T-helper 1 cell treated with Interleukin-12 subunit alpha and Interleukin-12 subunit beta and Interleukin-4 antibody, amounts not matched to agents 30 μg/mL and 1 μg/mL, for 36 hours (primary cell): ENCODE results near the gene PCDHGB3.
"Not testable (repeated sequence)": the region's sequence is repeated elsewhere in the genome, so short reads cannot be mapped to it uniquely, and the experiment has no call there.

Experiments used
- H3K27ac Mint-ChIP-seq: one replicate; pipeline ENCODE4 v1.8.0; 2021; ENCODE audit warnings: mild to moderate bottlenecking, mixed read lengths
- H3K27me3 Mint-ChIP-seq: one replicate; pipeline ENCODE4 v1.8.0; 2021; ENCODE audit warnings: low read depth, mixed read lengths
- H3K36me3 Mint-ChIP-seq: one replicate; pipeline ENCODE4 v1.8.0; 2021; ENCODE audit warnings: low read depth, mixed read lengths
- H3K4me1 Mint-ChIP-seq: one replicate; pipeline ENCODE4 v1.8.0; 2021; ENCODE audit warnings: low read depth, mixed read lengths
- H3K4me3 Mint-ChIP-seq: one replicate; pipeline ENCODE4 v1.8.0; 2021; ENCODE audit warnings: mild to moderate bottlenecking, moderate library complexity, mixed read lengths
- H3K9me3 Mint-ChIP-seq: one replicate; pipeline ENCODE4 v1.8.0; 2021; ENCODE audit warnings: mixed read lengths

The PCDHGB3 gene

GRCh38 chr5:141414548-141415274 is 44.7 kb downstream of the PCDHGB3 start:
- peaks cover 14% of the 10 kb centered on the region for H3K4me1 Mint-ChIP-seq
- H3K27me3 Mint-ChIP-seq = peaks cover 65% of the 10 kb centered on the region
- peaks cover 23% of the 10 kb centered on the region for H3K9me3 Mint-ChIP-seq
- not testable (repeated sequence) for H3K36me3 Mint-ChIP-seq
- peak overlapping the region; percentile 7 for H3K4me3 Mint-ChIP-seq
- peak overlapping the region; percentile 13 for H3K27ac Mint-ChIP-seq

- peaks cover 24% of the 10 kb centered on the region for H3K9me3 Mint-ChIP-seq
- H3K27ac Mint-ChIP-seq, H3K36me3 Mint-ChIP-seq: not testable (repeated sequence)
- H3K27me3 Mint-ChIP-seq = peaks cover 66% of the 10 kb centered on the region
- peaks cover 14% of the 10 kb centered on the region for H3K4me1 Mint-ChIP-seq
- H3K4me3 Mint-ChIP-seq = peak overlapping the region; percentile 14
Measured at GRCh38 chr5:141415275-141415618, 45.2 kb downstream of the PCDHGB3 start.

GRCh38 chr5:141417494-141418172 is 47.6 kb downstream of the PCDHGB3 start, which contains the start of gene PCDHGB7:
Gene PCDHGB7, plus strand, starts transcription at chr5:141417677. Its CDS starts 183 bp downstream, at chr5:141417860.
- Mint-ChIP-seq H3K4me1 (peaks cover 19% of the 10 kb centered on the region), H3K27ac (peak within 1 kb of the TSS; percentile 53), H3K9me3 (peaks cover 30% of the 10 kb centered on the region), H3K4me3 (peak within 1 kb of the TSS; percentile 71), H3K27me3 (peaks cover 82% of the 10 kb centered on the region)
- not testable (repeated sequence) for H3K36me3 Mint-ChIP-seq

- no peaks in the 10 kb centered on the region for H3K36me3 Mint-ChIP-seq
- H3K4me3 Mint-ChIP-seq = no peak overlapping the region
- peaks cover 10% of the 10 kb centered on the region for H3K4me1 Mint-ChIP-seq
Measured at GRCh38 chr5:141419074-141419880, 49.2 kb downstream of the PCDHGB3 start.

GRCh38 chr5:141420855-141421488 is 50.9 kb downstream of the PCDHGB3 start, which contains the start of gene PCDHGA11:
Gene PCDHGA11, plus strand, starts transcription at chr5:141421051. Its CDS starts 177 bp downstream, at chr5:141421228.
- peak within 1 kb of the TSS; percentile 66 for H3K27ac Mint-ChIP-seq
- peak within 1 kb of the TSS; percentile 77 for H3K4me3 Mint-ChIP-seq
- peaks cover 28% of the 10 kb centered on the region for H3K9me3 Mint-ChIP-seq
- peaks cover 72% of the 10 kb centered on the region for H3K27me3 Mint-ChIP-seq
- H3K36me3 Mint-ChIP-seq = no peaks in the 10 kb centered on the region
- H3K4me1 Mint-ChIP-seq = peaks cover 8% of the 10 kb centered on the region

More at GRCh38 chr5:141419074-141419880, 49.2 kb downstream of the PCDHGB3 start:
- Mint-ChIP-seq H3K27me3 (peaks cover 77% of the 10 kb centered on the region), H3K9me3 (peaks cover 32% of the 10 kb centered on the region), H3K27ac (peak overlapping the region; percentile 53)

- H3K4me3 Mint-ChIP-seq = peak overlapping the region; percentile 77
- peaks cover 8% of the 10 kb centered on the region for H3K4me1 Mint-ChIP-seq
- H3K27me3 Mint-ChIP-seq = peaks cover 67% of the 10 kb centered on the region
- no peaks in the 10 kb centered on the region for H3K36me3 Mint-ChIP-seq
- peaks cover 28% of the 10 kb centered on the region for H3K9me3 Mint-ChIP-seq
- no peak overlapping the region for H3K27ac Mint-ChIP-seq
Measured at GRCh38 chr5:141421489-141421855, 51.4 kb downstream of the PCDHGB3 start.
